Esophagus muscularis mucosa (tissue), 3 donors: ENCODE results near the gene MRPL51.
A peak's percentile ranks its signal among the peaks of the same experiment; 100 is the strongest.

Source experiments
- CTCF ChIP-seq, 3 experiments: fragments of 200-600 bp in 2 of 3; fragments of 450-650 bp in 1 of 3; sonication (generic) in 2 of 3; IDR thresholded peaks; one replicate each; pipeline ENCODE4 v1.5.1; 2017 to 2019; ENCODE audit warnings: antibody characterized with exemption in 3 of 3, mild to moderate bottlenecking in 2 of 3, moderate library complexity in 1 of 3
- POLR2AphosphoS5 ChIP-seq, 2 donors: sonication (generic); formaldehyde crosslinking; IDR thresholded peaks; one replicate each; pipeline ENCODE4 v1.6.1; 2017; ENCODE audit warnings: antibody characterized with exemption in 2 of 2

GRCh38 chr12:6534945-6535696, 42.1 kb upstream of the MRPL51 start:
- TF ChIP-seq POLR2AphosphoS5 (IDR thresholded peaks at IDR 0.05), result peak; percentile 83 to 85
- TF ChIP-seq CTCF (IDR thresholded peaks at IDR 0.05), result no peak
